ENCODE measurements around the gene BIVM.

Gene BIVM

DNA sequence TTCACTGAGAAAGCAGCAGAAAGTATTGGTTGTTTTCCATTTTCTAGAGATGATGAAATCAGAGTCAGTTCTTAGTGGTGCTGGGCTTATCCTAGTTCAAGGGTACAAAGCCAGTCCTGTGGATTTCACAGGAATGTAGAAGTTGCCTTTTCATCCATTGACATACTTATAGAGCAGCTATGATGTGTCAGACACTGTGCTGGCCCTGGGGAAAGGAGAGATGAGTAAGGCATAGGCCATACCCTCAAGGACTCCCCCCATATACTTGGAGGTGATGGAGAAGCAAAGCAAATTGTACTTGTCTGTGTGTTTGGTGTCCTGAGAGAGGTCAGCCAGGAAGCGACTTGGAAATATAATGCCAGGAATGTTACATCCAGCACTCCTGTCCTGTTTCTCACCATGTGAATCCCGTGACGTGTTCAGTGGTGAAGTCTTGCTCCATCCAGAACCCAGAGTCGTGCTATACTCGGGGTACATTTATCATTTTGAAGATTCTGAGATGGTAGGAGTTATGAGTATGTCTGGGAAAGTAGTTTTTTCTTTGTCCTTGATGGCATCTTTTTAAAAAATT is 69.5 kb downstream of the BIVM start:
- H3K27ac Mint-ChIP-seq = no peak overlapping the region
- H3K27me3 Mint-ChIP-seq = no peaks in the 10 kb centered on the region
- H3K9me3 Mint-ChIP-seq = no peaks in the 10 kb centered on the region
- intact Hi-C loops (cut with micrococcal nuclease) = no loop called here
- H3K4me1 Mint-ChIP-seq (ENCODE audit: low read depth) = peaks cover 25% of the 10 kb centered on the region
- H3K4me3 Mint-ChIP-seq = no peak overlapping the region
- peaks cover 91% of the 10 kb centered on the region for H3K36me3 Mint-ChIP-seq (ENCODE audit: low read depth)

DNA sequence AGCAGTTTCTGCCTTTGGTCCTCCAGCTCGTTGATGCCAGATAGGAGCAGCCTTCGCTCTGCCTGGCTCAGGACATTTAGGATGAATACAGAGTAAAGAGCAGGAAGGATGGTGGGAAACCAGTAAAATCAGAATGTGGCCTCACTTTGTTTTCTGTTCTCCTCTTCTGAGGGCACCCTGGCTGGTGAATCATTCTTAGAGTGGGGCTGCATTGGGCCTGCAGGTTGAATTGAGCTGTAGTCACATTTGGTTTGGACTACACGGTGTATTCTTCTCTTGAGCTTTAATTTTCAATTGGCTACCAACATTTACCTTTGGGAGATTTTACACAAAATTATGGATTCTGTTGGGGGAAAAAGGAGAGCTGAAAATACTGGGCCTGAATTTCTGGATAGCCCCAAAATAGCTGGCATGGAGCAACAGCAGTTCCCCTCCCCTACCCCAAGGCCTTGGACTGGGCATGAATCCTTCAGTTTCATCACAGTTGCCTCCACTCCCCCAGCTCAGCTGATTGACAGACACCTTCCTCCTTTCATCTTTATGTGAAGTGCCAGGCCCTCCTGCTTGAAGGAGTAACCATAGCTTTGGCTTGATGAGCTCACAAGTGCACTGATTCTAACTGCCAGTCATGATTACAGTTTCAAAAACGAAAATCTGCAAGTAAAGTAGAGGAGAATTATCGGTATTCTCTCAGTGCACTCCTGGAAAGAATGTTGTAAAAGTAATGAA is 71.2 kb downstream of the BIVM start:
- Mint-ChIP-seq H3K4me3 (no peak overlapping the region), H3K27me3 (no peaks in the 10 kb centered on the region), H3K4me1 (ENCODE audit: low read depth) (peaks cover 14% of the 10 kb centered on the region), H3K27ac (no peak overlapping the region), H3K36me3 (ENCODE audit: low read depth) (peaks cover 89% of the 10 kb centered on the region), H3K9me3 (no peaks in the 10 kb centered on the region)
- intact Hi-C loops (cut with micrococcal nuclease) = no loop called here

DNA sequence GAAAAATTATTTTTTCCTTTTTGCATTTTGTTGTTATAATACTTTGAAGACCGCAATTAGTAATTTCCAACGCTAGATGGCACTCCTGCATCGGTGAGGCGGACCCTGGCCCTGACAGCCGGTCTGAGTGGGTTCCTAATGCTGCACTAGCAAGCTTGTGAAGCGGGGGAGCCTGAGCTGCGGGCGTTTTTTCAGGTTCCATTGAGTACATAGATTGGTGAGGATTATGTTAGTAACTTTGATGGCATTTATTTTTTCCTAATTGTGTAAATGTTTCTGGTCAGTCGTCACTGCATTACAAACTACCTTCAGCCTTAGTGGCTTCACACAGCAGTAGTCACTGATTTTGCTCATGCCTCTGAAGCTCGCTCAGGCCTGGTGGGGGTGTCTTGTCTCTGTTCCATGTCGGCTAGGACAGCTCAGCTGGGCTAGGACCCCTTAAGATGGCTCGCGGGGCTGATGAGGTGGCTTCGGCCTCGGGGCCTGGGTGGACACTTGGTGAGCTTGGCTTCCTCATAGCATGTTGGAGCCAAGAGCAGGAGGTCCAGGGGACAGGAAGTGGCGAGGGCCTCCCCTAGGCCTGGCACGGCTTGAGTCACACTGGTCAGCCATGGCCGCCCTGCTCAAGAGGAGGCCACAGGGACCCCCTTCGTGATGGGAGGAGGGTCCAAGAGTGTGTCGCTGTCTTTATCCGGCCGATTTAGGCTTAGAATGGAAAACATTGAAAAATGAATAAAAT is 71.9 kb downstream of the BIVM start:
- no peaks in the 10 kb centered on the region for H3K9me3 Mint-ChIP-seq
- no peak overlapping the region for H3K27ac Mint-ChIP-seq
- intact Hi-C loops (cut with micrococcal nuclease) = no loop called here
- H3K4me1 Mint-ChIP-seq (ENCODE audit: low read depth) = peaks cover 13% of the 10 kb centered on the region
- H3K36me3 Mint-ChIP-seq (ENCODE audit: low read depth) = peaks cover 89% of the 10 kb centered on the region
- H3K27me3 Mint-ChIP-seq = no peaks in the 10 kb centered on the region
- H3K4me3 Mint-ChIP-seq = no peak overlapping the region

DNA sequence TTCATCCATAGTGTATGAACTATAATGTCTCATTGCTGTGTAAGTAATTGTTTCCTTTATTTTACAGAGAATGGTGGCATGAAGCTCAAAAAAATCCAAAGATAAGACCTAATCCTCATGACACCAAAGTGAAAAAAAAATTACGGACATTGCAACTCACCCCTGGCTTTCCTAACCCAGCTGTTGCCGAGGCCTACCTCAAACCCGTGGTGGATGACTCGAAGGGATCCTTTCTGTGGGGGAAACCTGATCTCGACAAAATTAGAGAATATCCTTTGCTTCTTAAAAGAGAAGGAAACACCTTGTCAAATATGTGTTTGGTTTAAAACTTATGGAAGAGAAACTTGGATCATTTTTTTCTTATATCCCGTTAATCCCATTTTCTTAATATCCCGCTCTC is 73.2 kb downstream of the BIVM start:
- no peak overlapping the region for H3K4me3 Mint-ChIP-seq
- H3K4me1 Mint-ChIP-seq (ENCODE audit: low read depth) = peaks cover 13% of the 10 kb centered on the region
- H3K9me3 Mint-ChIP-seq = no peaks in the 10 kb centered on the region
- H3K36me3 Mint-ChIP-seq (ENCODE audit: low read depth) = peaks cover 89% of the 10 kb centered on the region
- no peak overlapping the region for H3K27ac Mint-ChIP-seq
- intact Hi-C loops (cut with micrococcal nuclease) = no loop called here
- H3K27me3 Mint-ChIP-seq = no peaks in the 10 kb centered on the region

DNA sequence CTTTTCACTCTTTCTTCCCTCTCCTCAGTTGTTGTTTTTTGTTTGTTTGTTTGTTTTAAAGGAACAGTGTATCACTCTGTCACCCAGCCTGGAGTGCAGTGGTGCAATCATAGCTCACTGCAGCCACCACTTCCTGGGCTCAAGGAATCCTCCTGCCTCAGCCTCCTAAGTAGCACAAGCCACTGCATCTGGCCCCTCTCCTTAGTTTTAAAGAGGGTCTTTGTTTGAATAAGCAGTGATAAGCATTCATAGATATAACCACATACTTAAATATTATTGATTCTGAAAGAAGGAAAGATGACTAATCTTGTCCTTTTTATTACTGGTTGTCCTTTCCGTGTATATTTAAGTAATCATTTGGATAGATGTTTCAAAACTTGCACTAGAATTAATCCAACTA is 73.6 kb downstream of the BIVM start:
- Mint-ChIP-seq H3K4me1 (ENCODE audit: low read depth) (peaks cover 13% of the 10 kb centered on the region), H3K27ac (no peak overlapping the region), H3K36me3 (ENCODE audit: low read depth) (peaks cover 89% of the 10 kb centered on the region), H3K4me3 (no peak overlapping the region), H3K9me3 (no peaks in the 10 kb centered on the region), H3K27me3 (no peaks in the 10 kb centered on the region)
- intact Hi-C loops (cut with micrococcal nuclease) = no loop called here

DNA sequence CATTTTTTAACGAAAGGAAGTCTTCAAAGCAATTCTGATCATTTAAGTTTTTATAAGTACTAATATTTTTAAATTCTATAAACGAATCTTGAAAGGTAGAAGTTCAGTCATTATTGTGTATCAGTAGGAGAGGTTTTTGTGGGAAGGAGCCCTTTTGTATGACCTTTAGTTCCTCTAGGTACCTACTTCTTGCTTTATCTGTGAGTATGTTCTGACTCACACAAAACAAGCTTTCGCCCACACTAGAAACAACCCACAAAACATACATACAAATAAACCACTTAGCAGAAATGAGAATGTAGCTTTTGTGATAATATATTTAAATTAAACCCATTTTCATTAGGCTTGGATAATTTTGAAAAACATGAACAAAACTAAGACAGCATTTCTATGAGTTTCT is 74.7 kb downstream of the BIVM start:
- no peaks in the 10 kb centered on the region for H3K9me3 Mint-ChIP-seq
- intact Hi-C loops (cut with micrococcal nuclease) = no loop called here
- peaks cover 81% of the 10 kb centered on the region for H3K36me3 Mint-ChIP-seq (ENCODE audit: low read depth)
- no peaks in the 10 kb centered on the region for H3K27me3 Mint-ChIP-seq
- peaks cover 13% of the 10 kb centered on the region for H3K4me1 Mint-ChIP-seq (ENCODE audit: low read depth)
- no peak overlapping the region for H3K4me3 Mint-ChIP-seq
- no peak overlapping the region for H3K27ac Mint-ChIP-seq

DNA sequence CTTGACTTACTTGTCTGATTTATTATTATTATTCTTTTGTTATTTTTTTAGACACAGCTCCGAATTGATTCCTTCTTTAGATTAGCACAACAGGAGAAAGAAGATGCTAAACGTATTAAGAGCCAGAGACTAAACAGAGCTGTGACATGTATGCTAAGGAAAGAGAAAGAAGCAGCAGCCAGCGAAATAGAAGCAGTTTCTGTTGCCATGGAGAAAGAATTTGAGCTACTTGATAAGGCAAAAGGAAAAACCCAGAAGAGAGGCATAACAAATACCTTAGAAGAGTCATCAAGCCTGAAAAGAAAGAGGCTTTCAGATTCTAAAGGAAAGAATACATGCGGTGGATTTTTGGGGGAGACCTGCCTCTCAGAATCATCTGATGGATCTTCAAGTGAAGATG is 76.3 kb downstream of the BIVM start:
- Mint-ChIP-seq H3K36me3 (ENCODE audit: low read depth) (peaks cover 70% of the 10 kb centered on the region), H3K9me3 (no peaks in the 10 kb centered on the region), H3K4me3 (no peak overlapping the region), H3K27ac (no peak overlapping the region), H3K4me1 (ENCODE audit: low read depth) (peaks cover 6% of the 10 kb centered on the region), H3K27me3 (no peaks in the 10 kb centered on the region)
- intact Hi-C loops (cut with micrococcal nuclease) = no loop called here

DNA sequence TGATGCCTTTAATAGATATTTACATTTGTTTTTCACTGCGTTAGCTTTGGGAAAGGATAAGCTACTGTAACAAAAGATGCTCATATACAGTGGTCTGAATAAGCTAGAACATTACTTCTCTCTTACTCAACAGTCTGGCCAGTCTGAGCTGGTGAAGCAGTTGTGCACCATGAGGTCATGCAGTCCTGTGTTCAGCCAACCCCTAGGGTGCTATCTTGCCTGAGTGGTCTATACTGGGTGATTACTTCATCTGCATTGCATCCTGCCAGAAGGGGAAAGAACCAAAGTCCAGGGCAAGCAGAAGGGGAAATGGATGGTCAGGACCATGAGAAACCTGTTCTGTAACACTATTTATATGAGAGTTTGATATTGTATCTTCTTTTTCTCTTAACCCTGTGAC is 78.4 kb downstream of the BIVM start:
- Mint-ChIP-seq H3K27ac (no peak overlapping the region), H3K9me3 (no peaks in the 10 kb centered on the region), H3K36me3 (ENCODE audit: low read depth) (peaks cover 51% of the 10 kb centered on the region), H3K4me1 (ENCODE audit: low read depth) (no peaks in the 10 kb centered on the region), H3K4me3 (no peak overlapping the region), H3K27me3 (no peaks in the 10 kb centered on the region)
- intact Hi-C loops (cut with micrococcal nuclease) = no loop called here

DNA sequence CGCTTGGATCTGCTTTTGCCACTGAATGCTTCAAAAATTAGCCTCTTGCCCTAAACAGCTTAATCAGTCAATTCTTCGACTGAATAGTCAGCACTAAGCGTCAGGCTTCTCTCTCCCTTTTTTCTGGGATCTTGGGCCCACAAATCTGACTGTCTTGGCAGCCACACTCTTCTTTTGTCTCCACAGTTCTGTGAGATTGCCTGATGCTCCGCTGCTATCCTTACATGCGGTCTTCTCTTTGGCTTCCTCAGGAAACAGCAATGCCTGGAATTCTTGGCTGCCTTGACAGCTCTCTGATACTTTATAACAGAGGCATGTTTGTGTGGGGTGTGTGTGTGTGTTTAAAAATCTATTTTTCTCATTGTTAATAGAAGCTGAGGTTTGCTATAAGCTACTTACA is 79.6 kb downstream of the BIVM start:
- Mint-ChIP-seq H3K9me3 (no peaks in the 10 kb centered on the region), H3K27ac (no peak overlapping the region), H3K4me1 (ENCODE audit: low read depth) (no peaks in the 10 kb centered on the region), H3K27me3 (no peaks in the 10 kb centered on the region), H3K4me3 (no peak overlapping the region), H3K36me3 (ENCODE audit: low read depth) (peaks cover 45% of the 10 kb centered on the region)
- intact Hi-C loops (cut with micrococcal nuclease) = no loop called here

DNA sequence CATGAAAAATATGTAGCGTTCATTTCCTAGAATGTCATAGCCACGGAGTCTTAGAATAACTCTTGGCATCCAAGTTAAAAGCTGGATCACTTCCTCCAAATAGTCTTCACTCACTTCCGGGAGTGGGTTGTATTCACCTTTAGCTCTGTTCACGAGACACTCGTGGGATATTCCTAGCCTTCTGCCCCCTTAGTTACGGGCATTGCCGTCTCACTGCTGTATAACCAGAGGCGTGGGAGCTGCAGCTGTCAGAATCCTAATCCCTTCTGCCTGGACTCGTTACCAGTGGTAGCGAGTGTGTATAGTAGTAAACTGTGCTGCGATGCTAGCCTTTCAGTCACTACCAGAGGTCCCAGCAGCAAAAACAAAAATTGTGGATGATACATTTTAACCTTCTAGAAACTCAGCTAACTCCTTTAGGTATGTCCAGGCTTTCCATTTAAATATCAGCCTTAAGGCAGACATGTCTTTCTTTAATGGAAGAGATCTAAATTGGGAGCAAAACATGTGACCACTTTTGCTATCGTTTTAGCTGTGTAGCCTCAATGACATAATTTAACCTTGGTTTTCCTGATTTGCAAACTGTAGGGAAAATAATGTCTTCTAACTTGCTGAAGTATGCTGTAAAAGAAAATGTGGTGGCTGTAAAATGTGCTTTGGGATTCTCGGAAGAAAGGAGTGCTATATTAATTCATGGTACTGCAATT is 81.0 kb downstream of the BIVM start:
- Mint-ChIP-seq H3K27ac (no peak overlapping the region), H3K27me3 (no peaks in the 10 kb centered on the region), H3K4me3 (no peak overlapping the region), H3K9me3 (no peaks in the 10 kb centered on the region), H3K4me1 (ENCODE audit: low read depth) (no peaks in the 10 kb centered on the region), H3K36me3 (ENCODE audit: low read depth) (peaks cover 35% of the 10 kb centered on the region)
- intact Hi-C loops (cut with micrococcal nuclease) = no loop called here

DNA sequence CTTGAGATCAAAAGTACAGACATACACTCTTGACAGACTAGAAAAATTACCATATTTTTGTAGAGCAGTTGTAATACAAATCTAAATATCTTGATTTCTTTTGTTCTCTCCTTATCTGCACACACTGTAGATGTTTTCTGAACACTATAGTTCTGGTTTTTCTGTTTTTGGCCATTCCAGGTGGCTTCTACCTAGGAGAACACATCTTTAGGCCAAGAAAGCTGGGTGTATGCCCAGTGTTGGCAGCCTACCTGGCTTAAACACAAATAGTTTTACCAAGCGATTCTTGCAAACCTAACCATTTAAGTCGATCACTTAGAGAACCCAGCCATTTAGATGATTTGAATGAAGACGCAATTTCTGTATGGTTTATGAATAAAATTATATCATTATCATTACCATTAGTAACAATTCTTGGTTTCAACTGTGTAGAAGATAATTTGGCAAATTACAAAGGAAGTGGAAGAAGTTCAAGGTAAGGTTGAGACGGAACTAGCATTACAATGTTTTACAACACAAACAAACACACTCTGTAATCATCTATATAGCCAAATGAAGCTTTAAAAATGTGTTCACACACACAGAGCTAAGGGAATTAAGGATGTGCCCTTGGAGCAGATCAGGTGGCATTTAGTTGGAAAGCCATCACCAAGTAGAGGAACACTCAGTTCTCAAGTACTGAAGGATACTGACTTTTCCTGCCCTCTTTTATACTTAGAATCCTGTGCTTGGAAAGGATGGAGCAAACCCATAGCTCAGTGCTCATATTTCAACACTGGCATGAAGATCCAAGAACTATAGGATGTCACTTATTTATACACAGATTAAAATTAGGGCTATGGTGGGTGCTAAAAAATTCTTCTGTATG is 83.1 kb downstream of the BIVM start:
- no peak overlapping the region for H3K27ac Mint-ChIP-seq
- H3K27me3 Mint-ChIP-seq = no peaks in the 10 kb centered on the region
- intact Hi-C loops (cut with micrococcal nuclease) = no loop called here
- H3K36me3 Mint-ChIP-seq (ENCODE audit: low read depth) = peaks cover 14% of the 10 kb centered on the region
- H3K4me3 Mint-ChIP-seq = no peak overlapping the region
- no peaks in the 10 kb centered on the region for H3K4me1 Mint-ChIP-seq (ENCODE audit: low read depth)
- no peaks in the 10 kb centered on the region for H3K9me3 Mint-ChIP-seq

All from dendritic cell treated with granulocyte-macrophage colony-stimulating factor and Interleukin-4, amounts not matched to agents 40 ng/mL and 50 ng/mL, for 4 days (primary cell).